ENCODE measurements around the gene DNAAF8.
A peak's percentile ranks its signal among the peaks of the same experiment; 100 is the strongest.

DNAAF8 gene

GRCh38 chr16:4734063-4734729 lies at the start of gene DNAAF8, which contains the start of gene ANKS3:
TSS of gene DNAAF8 (plus strand) at chr16:4734537. CDS start at chr16:4736515, 1,978 bp downstream.
TSS of gene ANKS3 (minus strand) at chr16:4734271. CDS start at chr16:4730149, 4,122 bp downstream.
- DNase-seq (ENCODE audit: low spot score), result peak; percentile 100

- no peak for DNase-seq (ENCODE audit: low spot score)
Measured at GRCh38 chr16:4684763-4685162, 49.6 kb upstream of the DNAAF8 start.

GRCh38 chr16:4685292-4685691 lies 49.0 kb upstream of the DNAAF8 start:
- no peak for DNase-seq (ENCODE audit: low spot score)

GRCh38 chr16:4685776-4686496 lies 48.4 kb upstream of the DNAAF8 start:
- DNase-seq (ENCODE audit: low spot score), result no peak

- no peak for DNase-seq (ENCODE audit: low spot score)
Measured at GRCh38 chr16:4686497-4687210, 47.7 kb upstream of the DNAAF8 start.

- no peak for DNase-seq (ENCODE audit: low spot score)
Measured at GRCh38 chr16:4687416-4687815, 46.9 kb upstream of the DNAAF8 start.

- DNase-seq (ENCODE audit: low spot score), result no peak
Measured at GRCh38 chr16:4687946-4688673, 46.2 kb upstream of the DNAAF8 start.

GRCh38 chr16:4688674-4689045 lies 45.7 kb upstream of the DNAAF8 start:
- no peak for DNase-seq (ENCODE audit: low spot score)

- DNase-seq (ENCODE audit: low spot score), result no peak
Measured at GRCh38 chr16:4689091-4689671, 45.2 kb upstream of the DNAAF8 start.

GRCh38 chr16:4689864-4690704 lies 44.3 kb upstream of the DNAAF8 start:
- DNase-seq (ENCODE audit: low spot score), result no peak

- no peak for DNase-seq (ENCODE audit: low spot score)
Measured at GRCh38 chr16:4690946-4691665, 43.2 kb upstream of the DNAAF8 start.

- no peak for DNase-seq (ENCODE audit: low spot score)
Measured at GRCh38 chr16:4691666-4692412, 42.5 kb upstream of the DNAAF8 start.

GRCh38 chr16:4692460-4693295 lies 41.7 kb upstream of the DNAAF8 start:
- no peak for DNase-seq (ENCODE audit: low spot score)

- peak; percentile 100 for DNase-seq (ENCODE audit: low spot score)
Measured at GRCh38 chr16:4693296-4693955, 40.9 kb upstream of the DNAAF8 start, which contains the start of gene NUDT16L1. TSS of gene NUDT16L1 (plus strand) at chr16:4693562. CDS start at chr16:4693727, 165 bp downstream.

GRCh38 chr16:4693956-4694641 lies 40.2 kb upstream of the DNAAF8 start:
- peak; percentile 78 for DNase-seq (ENCODE audit: low spot score)

- peak; percentile 54 for DNase-seq (ENCODE audit: low spot score)
Measured at GRCh38 chr16:4694642-4695451, 39.5 kb upstream of the DNAAF8 start.

Data from hepatic stellate cell (primary cell).